NK-92 (cell line): ENCODE data around the gene EML6.

Experiments used
- DNase-seq: peaks from one replicate; lab custom pipeline; 2025; ENCODE audit not compliant: unreplicated experiment; lab: John Stamatoyannopoulos, UW

The EML6 gene

GRCh38 chr2:54941248-54941984 is 218.0 kb downstream of the EML6 start:
- no peak for DNase-seq

- DNase-seq: no peak
Measured at GRCh38 chr2:54942373-54942772, 218.9 kb downstream of the EML6 start.

GRCh38 chr2:54944724-54945326 is 221.4 kb downstream of the EML6 start:
- no peak for DNase-seq

GRCh38 chr2:54945391-54946219 is 222.1 kb downstream of the EML6 start:
- no peak for DNase-seq

- DNase-seq: no peak
Measured at GRCh38 chr2:54946220-54946805, 222.9 kb downstream of the EML6 start.

- DNase-seq: no peak
Measured at GRCh38 chr2:54947136-54947535, 223.7 kb downstream of the EML6 start.

GRCh38 chr2:54947646-54948045 is 224.2 kb downstream of the EML6 start:
- DNase-seq: no peak

- no peak for DNase-seq
Measured at GRCh38 chr2:54948120-54948519, 224.7 kb downstream of the EML6 start.

GRCh38 chr2:54949431-54949830 is 226.0 kb downstream of the EML6 start:
- DNase-seq: no peak

- DNase-seq: no peak
Measured at GRCh38 chr2:54950811-54951210, 227.3 kb downstream of the EML6 start.

- no peak for DNase-seq
Measured at GRCh38 chr2:54952425-54952824, 229.0 kb downstream of the EML6 start.

- DNase-seq: no peak
Measured at GRCh38 chr2:54952978-54953456, 229.6 kb downstream of the EML6 start.

GRCh38 chr2:54954158-54954557 is 230.7 kb downstream of the EML6 start:
- no peak for DNase-seq

- DNase-seq: no peak
Measured at GRCh38 chr2:54954705-54955357, 231.4 kb downstream of the EML6 start.

GRCh38 chr2:54955358-54956110 is 232.1 kb downstream of the EML6 start:
- DNase-seq: no peak

GRCh38 chr2:54956111-54956627 is 232.7 kb downstream of the EML6 start:
- no peak for DNase-seq

- no peak for DNase-seq
Measured at GRCh38 chr2:54957321-54957999, 234.0 kb downstream of the EML6 start.

- no peak for DNase-seq
Measured at GRCh38 chr2:54958717-54959371, 235.4 kb downstream of the EML6 start.

GRCh38 chr2:54960164-54960563 is 236.7 kb downstream of the EML6 start:
- no peak for DNase-seq
